GM12878 (cell line): ENCODE measurements around the gene TAS2R16. TPM values are rescaled to one million over a fixed set of nuclear protein-coding genes. Genes with fewer than 3 reads are reported as not detected.

Experiments
- ATAC-seq: fragments of 200-7000 bp; cut with Tn5 transposase; 3 replicates; pipeline ENCODE4 v1.9.1; 2020; ENCODE audit warnings: mild to moderate bottlenecking, moderate library complexity
- Bru-seq: library from RNA; stranded (reverse); fragments of 400-500 nt; gene quantifications from one replicate; lab custom pipeline; 2021; lab: Mats Ljungman, UMichigan
- BruChase-seq, 2 experiments: library from RNA; stranded (reverse); fragments of 400-500 nt; gene quantifications; one replicate each; lab custom pipeline; 2021; lab: Mats Ljungman, UMichigan
- BruUV-seq: library from RNA; stranded (reverse); fragments of 400-500 nt; replicated peaks from 2 replicates; lab custom pipeline; 2021; lab: Mats Ljungman, UMichigan
- CTCF ChIA-PET: fragments of 300-600 bp; sonication (Branson Sonifier 250); formaldehyde crosslinking; extraction: SDS; loops from one replicate; lab custom pipeline; 2021; ENCODE audit warnings: inconsistent platforms; lab: Yijun Ruan, JAX
- POLR2A ChIA-PET: fragments of 350-600 bp; formaldehyde crosslinking; extraction: SDS; loops from one replicate; lab custom pipeline; 2021; ENCODE audit warnings: inconsistent platforms; lab: Charles Lee
- RAD21 ChIA-PET: fragments of 300-600 bp; sonication (Branson Sonifier 250); formaldehyde crosslinking; loops from one replicate; lab custom pipeline; 2023; ENCODE audit warnings: antibody characterized with exemption; ENCODE audit not compliant: unreplicated experiment; lab: Charles Lee
- SMC1A ChIA-PET: fragments of 300-600 bp; sonication (Branson Sonifier 250); formaldehyde crosslinking; loops from one replicate; lab custom pipeline; 2023; ENCODE audit not compliant: unreplicated experiment, uncharacterized antibody; lab: Charles Lee
- DNase-seq: peaks from one replicate; pipeline ENCODE4 v3.0.0-alpha.2; 2011; ENCODE audit warnings: low read depth, low spot score
- FAIRE-seq: peaks from 3 replicates; lab custom pipeline; 2011; peaks lifted over from hg19 to GRCh38; lab: Jason Lieb, UNC
- H2AFZ ChIP-seq: 2 replicates; pipeline ENCODE4 v1.6.0; 2011; ENCODE audit warnings: low read depth, low read length, control low read depth; ENCODE audit not compliant: control insufficient read depth
- H3K27ac ChIP-seq: 2 replicates; pipeline ENCODE4 v1.5.1; 2011; ENCODE audit warnings: control low read depth; ENCODE audit not compliant: control insufficient read depth, insufficient read depth
- H3K27me3 ChIP-seq, 2 experiments: replicated peaks in 1 of 2; 2 replicates each; pipeline versions ENCODE4 v1.6.0 to v1.6.1; 2011; ENCODE audit warnings: low read length in 1 of 2; ENCODE audit not compliant: control insufficient read depth in 2 of 2, insufficient read depth in 2 of 2
- H3K36me3 ChIP-seq, 2 experiments: 2 replicates each; pipeline ENCODE4 v1.5.1; 2011; ENCODE audit warnings: low read length in 1 of 2; ENCODE audit not compliant: control insufficient read depth in 2 of 2, insufficient read depth in 2 of 2
- H3K4me1 ChIP-seq: 2 replicates; pipeline ENCODE4 v1.6.1; 2011; ENCODE audit warnings: mild to moderate bottlenecking, low read length, moderate library complexity, mixed read lengths; ENCODE audit not compliant: control insufficient read depth, insufficient read depth
- H3K4me2 ChIP-seq: 2 replicates; pipeline ENCODE4 v1.6.0; 2011; ENCODE audit warnings: control low read depth; ENCODE audit not compliant: control insufficient read depth, insufficient read depth
- H3K4me3 ChIP-seq: fragments of 200-600 bp; sonication (generic); 2 replicates; pipeline ENCODE4 v1.5.1; 2016
- H3K79me2 ChIP-seq: 2 replicates; pipeline ENCODE4 v1.6.0; 2011; ENCODE audit warnings: low read length; ENCODE audit not compliant: control insufficient read depth, insufficient read depth
- H3K9ac ChIP-seq: 2 replicates; pipeline ENCODE4 v1.8.0; 2011; ENCODE audit warnings: low read length, control low read depth, mixed read lengths; ENCODE audit not compliant: control insufficient read depth, insufficient read depth
- H3K9me3 ChIP-seq: replicated peaks from 3 replicates; pipeline ENCODE4 v1.5.1; 2011; ENCODE audit warnings: mild to moderate bottlenecking, low read length; ENCODE audit not compliant: control insufficient read depth, insufficient read depth
- H4K20me1 ChIP-seq: 2 replicates; pipeline ENCODE4 v1.6.0; 2011; ENCODE audit not compliant: control insufficient read depth, insufficient read depth
- EP300 ChIP-seq, 2 experiments: fragments of 150-350 bp in 1 of 2; IDR thresholded peaks; 2 replicates each; pipeline ENCODE4 v1.6.1; 2011 to 2012; ENCODE audit warnings: low read depth in 2 of 2, low read length in 2 of 2, borderline replicate concordance in 1 of 2, improper control_type of control experiment in 1 of 2, inconsistent platforms in 1 of 2; ENCODE audit not compliant: control insufficient read depth in 1 of 2
- JUND ChIP-seq: IDR thresholded peaks from 2 replicates; pipeline ENCODE4 v1.6.1; 2012; ENCODE audit warnings: low read depth, mild to moderate bottlenecking, low read length, improper control_type of control experiment, moderate library complexity
- MYB ChIP-seq: fragments of 150-350 bp; IDR thresholded peaks from 2 replicates; pipeline ENCODE4 v1.6.1; 2014; ENCODE audit warnings: mild to moderate bottlenecking, low read depth, low read length, borderline replicate concordance
- ZBED1 ChIP-seq: IDR thresholded peaks from 2 replicates; pipeline ENCODE4 v1.6.1; 2016; ENCODE audit warnings: borderline replicate concordance
- in situ Hi-C: fragments of 300-500 bp; cut with MboI; formaldehyde crosslinking; loops from 9 replicates; pipeline ENCODE4 v1.14.3; 2018; ENCODE audit warnings: mixed read lengths
- intact Hi-C: fragments of 100-400 bp; cut with micrococcal nuclease; formaldehyde crosslinking; loops from one replicate; pipeline ENCODE4 v1.14.2; 2022; ENCODE audit not compliant: unreplicated experiment
- long read RNA-seq, 2 experiments: library from polyadenylated mRNA; unstranded; transcript quantifications; one replicate each; pipeline ENCODE4 v2.0.0, GENCODE V29; 2019 to 2020
- polyA minus RNA-seq, 3 experiments: library from RNA; depleted of rRNA, polyadenylated mRNA; stranded (reverse); fragments of >200 nt; gene quantifications; 2 replicates each; pipeline ENCODE4 v1.2.3, GENCODE V29; 2011
- polyA plus RNA-seq, 11 experiments: library from polyadenylated mRNA; depleted of rRNA in 4 of 11; unstranded in 6 of 11; stranded (reverse) in 5 of 11; fragments of >200 nt; fragmentation: Nextera tagmentation in 4 of 11; fragmentation: Illumina TruSeq in 1 of 11; extraction: Ambion mirVana in 4 of 11; extraction: Trizol in 1 of 11; gene quantifications; 1 replicate in 1 of 11; 2 replicates in 10 of 11; pipeline versions ENCODE4 v1.2.1 to v1.2.3, GENCODE V29; 2011 to 2016; ENCODE audit warnings: inconsistent platforms in 2 of 11, missing spikeins in 2 of 11, low read depth in 1 of 11
- total RNA-seq, 4 experiments: library from RNA; depleted of rRNA in 3 of 4; stranded (reverse); fragments of >200 nt in 3 of 4; fragmentation: Illumina TruSeq in 1 of 4; extraction: Trizol in 1 of 4; gene quantifications; 2 replicates each; pipeline versions ENCODE4 v1.2.1 to v1.2.3, GENCODE V29; 2013 to 2021
- TF ChIP-seq, protein P1 (sequence below): fragments of 450-650 bp; IDR thresholded peaks from 2 replicates; pipeline ENCODE4 v1.6.1; 2016; ENCODE audit warnings: mild to moderate bottlenecking

TAS2R16 gene, protein sequence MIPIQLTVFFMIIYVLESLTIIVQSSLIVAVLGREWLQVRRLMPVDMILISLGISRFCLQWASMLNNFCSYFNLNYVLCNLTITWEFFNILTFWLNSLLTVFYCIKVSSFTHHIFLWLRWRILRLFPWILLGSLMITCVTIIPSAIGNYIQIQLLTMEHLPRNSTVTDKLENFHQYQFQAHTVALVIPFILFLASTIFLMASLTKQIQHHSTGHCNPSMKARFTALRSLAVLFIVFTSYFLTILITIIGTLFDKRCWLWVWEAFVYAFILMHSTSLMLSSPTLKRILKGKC
- not detected in 2 replicates for total RNA-seq (2013; cell fraction: nucleolus; rRNA removed)
- total RNA-seq (2014; rRNA removed) (not detected in 2 replicates), total RNA-seq (2014; rRNA removed; fragmentation: Illumina TruSeq; extraction: Trizol) (not detected in 2 replicates), total RNA-seq (2021) (not detected in 2 replicates), polyA plus RNA-seq (2011; rRNA removed) (not detected in 2 replicates), polyA plus RNA-seq (2014; fragmentation: Illumina TruSeq; extraction: Trizol) (not detected in 2 replicates), polyA plus RNA-seq (2014; fragmentation: Nextera tagmentation; extraction: Ambion mirVana) (not detected), polyA plus RNA-seq (2014; rRNA removed) (not detected in 2 replicates), polyA plus RNA-seq (2016; fragmentation: Nextera tagmentation; extraction: Ambion mirVana) (not detected), polyA minus RNA-seq (2011; rRNA and poly(A)+ RNA removed) (not detected in 2 replicates), Bru-seq, nascent RNA (not detected), BruChase-seq, experiment 1, labeled RNA remaining after a 6-hour chase (not detected), BruChase-seq, experiment 2, labeled RNA remaining after a 2-hour chase (not detected)
- polyA plus RNA-seq (2011; ENCODE audit: low read depth): not detected
- polyA plus RNA-seq (2011; cell fraction: cytosol; rRNA removed): not detected in 2 replicates
- polyA plus RNA-seq (2011; cell fraction: nucleus; rRNA removed): not detected in 2 replicates
- polyA plus RNA-seq (2012): not detected in 2 replicates
- not detected in 2 replicates for polyA minus RNA-seq (2011; cell fraction: cytosol; rRNA and poly(A)+ RNA removed)
- not detected in 2 replicates for polyA minus RNA-seq (2011; cell fraction: nucleus; rRNA and poly(A)+ RNA removed)
- long read RNA-seq, experiment 1: 0 reads
- long read RNA-seq, experiment 2: 0 reads

DNA sequence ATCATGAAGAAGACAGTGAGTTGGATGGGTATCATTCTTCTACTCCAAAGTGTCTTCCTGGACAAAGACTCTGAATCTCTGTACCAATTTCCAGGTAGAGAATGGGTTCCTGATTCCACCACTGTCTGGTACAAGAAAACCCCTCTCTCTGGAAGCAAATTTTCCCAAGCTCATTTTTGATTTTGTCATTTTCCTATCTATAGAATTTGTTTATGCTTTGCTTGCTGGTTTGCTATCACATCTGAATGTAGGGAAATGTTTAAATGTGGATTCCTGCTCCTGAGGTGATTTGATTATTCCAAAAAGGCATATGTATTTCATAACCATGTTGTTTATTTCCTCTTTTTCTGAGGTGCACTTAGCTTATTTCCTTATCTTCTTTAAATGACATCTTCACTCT lies at the start of gene TAS2R16:
TSS of gene TAS2R16 (minus strand) at position 101 of the 400 bp plus-strand sequence. CDS start at position 35, 66 bp downstream.
- in situ Hi-C loops: no loop called here
- FAIRE-seq: no peak
- BruUV-seq: no TSS peak
- H2AFZ ChIP-seq: no peak within 1 kb of the TSS
- H3K36me3 ChIP-seq: no peaks in the 10 kb centered on the region
- H3K4me2 ChIP-seq: no peak within 1 kb of the TSS
- ChIA-PET CTCF (interaction anchor here (0.6 kb wide), 1 partner anchor 632 kb away, joined by 3 read pairs; no protein-coding TSS in a partner anchor), RAD21 (no interaction called here), POLR2A (no interaction called here), SMC1A (interaction anchor here (0.6 to 1.0 kb wide), 2 partner anchors 22 to 149 kb away, joined by 3 to 4 read pairs; no protein-coding TSS in a partner anchor)
- no peak for ATAC-seq
- no peak within 1 kb of the TSS for H3K27ac ChIP-seq
- no peak within 1 kb of the TSS for H3K4me3 ChIP-seq
- H4K20me1 ChIP-seq: no peaks in the 10 kb centered on the region
- no peaks in the 10 kb centered on the region for H3K4me1 ChIP-seq
- no peaks in the 10 kb centered on the region for H3K27me3 ChIP-seq
- TF ChIP-seq ZBED1 (no peak), JUND (no peak), EP300 (IDR thresholded peaks at IDR 0.05; ENCODE audit: borderline replicate concordance in 1 of 2, control insufficient read depth in 1 of 2, low read depth in 2 of 2, low read length in 2 of 2) (no peak), MYB (no peak)
- TF ChIP-seq, protein P1, sequence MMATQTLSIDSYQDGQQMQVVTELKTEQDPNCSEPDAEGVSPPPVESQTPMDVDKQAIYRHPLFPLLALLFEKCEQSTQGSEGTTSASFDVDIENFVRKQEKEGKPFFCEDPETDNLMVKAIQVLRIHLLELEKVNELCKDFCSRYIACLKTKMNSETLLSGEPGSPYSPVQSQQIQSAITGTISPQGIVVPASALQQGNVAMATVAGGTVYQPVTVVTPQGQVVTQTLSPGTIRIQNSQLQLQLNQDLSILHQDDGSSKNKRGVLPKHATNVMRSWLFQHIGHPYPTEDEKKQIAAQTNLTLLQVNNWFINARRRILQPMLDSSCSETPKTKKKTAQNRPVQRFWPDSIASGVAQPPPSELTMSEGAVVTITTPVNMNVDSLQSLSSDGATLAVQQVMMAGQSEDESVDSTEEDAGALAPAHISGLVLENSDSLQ: no peak
- intact Hi-C loops: no loop called here
- H3K79me2 ChIP-seq: no peaks in the 10 kb centered on the region
- no peak for DNase-seq
- no peaks in the 10 kb centered on the region for H3K9me3 ChIP-seq
- H3K9ac ChIP-seq: no peak within 1 kb of the TSS
